Measurements from ENCODE around the gene LUZP1.

LUZP1 gene

GRCh38 chr1:23085696-23086095 is 83.0 kb downstream of the LUZP1 start:
- TF ChIP-seq CTCF (IDR thresholded peaks at IDR 0.05; ENCODE audit: borderline replicate concordance, control extremely low read depth, extremely low read depth, insufficient read depth, missing control alignments) = no peak

GRCh38 chr1:23084880-23085279 is 83.8 kb downstream of the LUZP1 start:
- no peak for DNase-seq (ENCODE audit: low spot score)
- in situ Hi-C loops (cut with MboI; ENCODE audit: low sequenced_read_pairs, unreplicated experiment) = no loop called here
- TF ChIP-seq CTCF (IDR thresholded peaks at IDR 0.05; ENCODE audit: borderline replicate concordance, control extremely low read depth, extremely low read depth, insufficient read depth, missing control alignments) = no peak

More at GRCh38 chr1:23085696-23086095, 83.0 kb downstream of the LUZP1 start:
- no peak for DNase-seq (ENCODE audit: low spot score)
- in situ Hi-C loops (cut with MboI; ENCODE audit: low sequenced_read_pairs, unreplicated experiment) = no loop called here

- DNase-seq (ENCODE audit: low spot score) = no peak
- in situ Hi-C loops (cut with MboI; ENCODE audit: low sequenced_read_pairs, unreplicated experiment) = no loop called here
- TF ChIP-seq CTCF (IDR thresholded peaks at IDR 0.05; ENCODE audit: borderline replicate concordance, control extremely low read depth, extremely low read depth, insufficient read depth, missing control alignments) = no peak
Observed at GRCh38 chr1:23083714-23084480, 84.8 kb downstream of the LUZP1 start.

GRCh38 chr1:23081376-23081775 is 87.3 kb downstream of the LUZP1 start:
- in situ Hi-C loops (cut with MboI; ENCODE audit: low sequenced_read_pairs, unreplicated experiment) = no loop called here
- no peak for TF ChIP-seq CTCF (IDR thresholded peaks at IDR 0.05; ENCODE audit: borderline replicate concordance, control extremely low read depth, extremely low read depth, insufficient read depth, missing control alignments)
- no peak for DNase-seq (ENCODE audit: low spot score)

- no peak for TF ChIP-seq CTCF (IDR thresholded peaks at IDR 0.05; ENCODE audit: borderline replicate concordance, control extremely low read depth, extremely low read depth, insufficient read depth, missing control alignments)
- in situ Hi-C loops (cut with MboI; ENCODE audit: low sequenced_read_pairs, unreplicated experiment) = no loop called here
- DNase-seq (ENCODE audit: low spot score) = no peak
Observed at GRCh38 chr1:23080885-23081284, 87.8 kb downstream of the LUZP1 start.

- DNase-seq (ENCODE audit: low spot score) = no peak
- in situ Hi-C loops (cut with MboI; ENCODE audit: low sequenced_read_pairs, unreplicated experiment) = no loop called here
- TF ChIP-seq CTCF (IDR thresholded peaks at IDR 0.05; ENCODE audit: borderline replicate concordance, control extremely low read depth, extremely low read depth, insufficient read depth, missing control alignments) = no peak
Observed at GRCh38 chr1:23079025-23079424, 89.6 kb downstream of the LUZP1 start.

Measured in GM13976 (cell line).